Endothelial cell of umbilical vein (primary cell): ENCODE results near the gene PSIP1.

Source experiments
- CTCF ChIP-seq, 2 donors: IDR thresholded peaks; 1 replicate in 1 of 2; 2 replicates in 1 of 2; pipeline ENCODE4 v1.5.1; 2011; ENCODE audit warnings: low read length in 2 of 2, mild to moderate bottlenecking in 2 of 2, moderate library complexity in 2 of 2, control low read depth in 1 of 2, inconsistent platforms in 1 of 2, low read depth in 1 of 2; ENCODE audit not compliant: insufficient read depth in 1 of 2; ENCODE audit errors: extremely low read depth in 1 of 2
- EZH2 ChIP-seq: IDR thresholded peaks from 2 replicates; pipeline ENCODE4 v1.6.1; 2012; ENCODE audit warnings: borderline replicate concordance, low read depth, mild to moderate bottlenecking, moderate library complexity, low read length, inconsistent platforms; ENCODE audit not compliant: severe bottlenecking
- GATA2 ChIP-seq: IDR thresholded peaks from 2 replicates; pipeline ENCODE4 v1.7.0; 2011; ENCODE audit warnings: low read depth, mild to moderate bottlenecking, moderate library complexity, mixed read lengths, low read length; ENCODE audit not compliant: insufficient read length, insufficient read depth
- JUN ChIP-seq: IDR thresholded peaks from 2 replicates; pipeline ENCODE4 v1.6.1; 2011; ENCODE audit warnings: borderline replicate concordance, low read depth; ENCODE audit not compliant: insufficient read length, insufficient read depth
- MYC ChIP-seq: IDR thresholded peaks from one replicate; pipeline ENCODE4 v1.6.1; 2011; ENCODE audit warnings: mild to moderate bottlenecking, low read depth, low read length
- POLR2A ChIP-seq: IDR thresholded peaks from 2 replicates; pipeline ENCODE4 v1.6.1; 2012; ENCODE audit warnings: low read depth, mild to moderate bottlenecking, control low read depth, low read length
- POLR2AphosphoS5 ChIP-seq: IDR thresholded peaks from 2 replicates; pipeline ENCODE4 v1.6.1; 2012; ENCODE audit warnings: low read depth, mild to moderate bottlenecking, control low read depth, low read length, moderate library complexity; ENCODE audit not compliant: insufficient read depth

- TF ChIP-seq GATA2: no peak
- no peak for TF ChIP-seq CTCF (IDR thresholded peaks at IDR 0.05; ENCODE audit: extremely low read depth in 1 of 2, insufficient read depth in 1 of 2, low read depth in 1 of 2, low read length in 2 of 2)
- TF ChIP-seq POLR2AphosphoS5: no peak
- no peak for TF ChIP-seq POLR2A
- TF ChIP-seq EZH2: no peak
- no peak for TF ChIP-seq JUN
- no peak for TF ChIP-seq MYC
Measured at GRCh38 chr9:15433191-15433590, 77.6 kb downstream of the PSIP1 start.
